SK-N-MC (cell line): ENCODE data around the gene AKAP9.
"Not testable (repeated sequence)": the region's sequence is repeated elsewhere in the genome, so short reads cannot be mapped to it uniquely, and the experiment has no call there.

Source experiments
- DNase-seq: peaks from one replicate; pipeline ENCODE4 v3.0.0-alpha.2; 2011; ENCODE audit warnings: low read depth, low spot score
- H3K27ac ChIP-seq: fragments of 200-600 bp; sonication (generic); 2 replicates; pipeline ENCODE4 v1.5.1; 2016; ENCODE audit warnings: mixed run types
- H3K36me3 ChIP-seq: fragments of 200-600 bp; sonication (generic); 2 replicates; pipeline ENCODE4 v1.6.1; 2017; ENCODE audit warnings: antibody characterized with exemption, low read length, mixed read lengths; ENCODE audit not compliant: insufficient read depth
- H3K4me3 ChIP-seq: fragments of 200-600 bp; sonication (generic); 2 replicates; pipeline ENCODE4 v1.5.1; 2016
- H3K9ac ChIP-seq: fragments of 200-600 bp; sonication (generic); 2 replicates; pipeline ENCODE4 v1.8.0; 2017; ENCODE audit warnings: mixed run types, mixed read lengths; ENCODE audit not compliant: insufficient read length
- H3K9me3 ChIP-seq: fragments of 200-600 bp; sonication (generic); 2 replicates; pipeline ENCODE4 v1.6.1; 2017; ENCODE audit warnings: low read depth, mild to moderate bottlenecking, antibody characterized with exemption, low read length, moderate library complexity, mixed read lengths
- EZH2 ChIP-seq: fragments of 200-600 bp; sonication (generic); IDR thresholded peaks from one replicate; pipeline ENCODE4 v1.6.1; 2017; ENCODE audit warnings: antibody characterized with exemption
- FOXP2 ChIP-seq: optimal IDR thresholded peaks from 2 replicates; pipeline ENCODE3; 2011; ENCODE audit warnings: mild to moderate bottlenecking, moderate library complexity; ENCODE audit not compliant: insufficient read depth; ENCODE audit errors: extremely low read length, control extremely low read depth
- POLR2AphosphoS5 ChIP-seq: IDR thresholded peaks from 2 replicates; pipeline ENCODE4 v1.6.1; 2012; ENCODE audit warnings: mild to moderate bottlenecking, low read depth, low read length, borderline replicate concordance

AKAP9 gene

DNA sequence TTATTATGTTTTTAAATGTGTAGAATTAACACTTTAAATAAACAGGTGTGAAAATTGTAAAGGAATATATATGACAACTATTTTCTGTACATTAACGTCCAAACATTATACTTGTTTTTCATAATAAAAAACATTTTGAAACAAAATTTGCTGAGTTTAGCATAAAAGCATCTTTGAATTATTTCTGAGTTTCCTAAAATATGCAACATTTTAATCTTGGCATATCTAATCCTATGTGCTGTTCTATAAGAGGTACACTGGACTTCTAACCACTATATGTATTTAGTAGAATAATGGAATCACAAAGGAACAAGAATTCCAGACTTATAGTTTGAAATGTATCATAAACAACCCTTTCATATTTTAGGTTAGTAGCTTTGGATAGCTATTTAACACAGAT, 16.6 kb downstream of the AKAP9 start:
- no peak overlapping the region for H3K4me3 ChIP-seq
- no peak for DNase-seq
- peaks cover 7% of the 10 kb centered on the region for H3K36me3 ChIP-seq
- H3K27ac ChIP-seq: no peak overlapping the region
- no peak overlapping the region for H3K9ac ChIP-seq
- peaks cover 10% of the 10 kb centered on the region; the same call in 1 of the 2 replicates for H3K9me3 ChIP-seq
- TF ChIP-seq FOXP2 (no peak), EZH2 (no peak), POLR2AphosphoS5 (no peak)

DNA sequence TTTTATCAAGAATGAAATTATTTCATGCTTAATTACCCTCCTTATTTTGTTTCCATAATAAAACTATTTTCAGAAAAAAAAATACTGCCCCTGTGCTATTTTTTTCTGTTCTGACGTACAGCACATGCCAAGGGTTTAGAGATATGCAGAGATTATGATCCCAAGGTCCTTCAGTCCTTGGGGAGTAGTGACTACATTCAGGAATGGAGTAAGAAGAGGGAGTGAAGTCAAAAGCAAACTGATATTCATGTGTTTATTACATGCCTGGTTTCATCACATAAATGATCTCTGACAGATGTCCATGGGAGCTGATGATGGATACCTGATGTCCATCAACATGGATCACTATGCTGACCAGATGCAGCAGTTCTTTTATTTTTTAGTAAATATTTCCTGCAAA, 17.2 kb downstream of the AKAP9 start:
- Histone ChIP-seq H3K4me3 (no peak overlapping the region), H3K27ac (no peak overlapping the region), H3K9ac (no peak overlapping the region), H3K9me3 (peaks cover 10% of the 10 kb centered on the region; the same call in 1 of the 2 replicates), H3K36me3 (peaks cover 5% of the 10 kb centered on the region)
- TF ChIP-seq FOXP2 (no peak), EZH2 (no peak), POLR2AphosphoS5 (no peak)
- DNase-seq: no peak

DNA sequence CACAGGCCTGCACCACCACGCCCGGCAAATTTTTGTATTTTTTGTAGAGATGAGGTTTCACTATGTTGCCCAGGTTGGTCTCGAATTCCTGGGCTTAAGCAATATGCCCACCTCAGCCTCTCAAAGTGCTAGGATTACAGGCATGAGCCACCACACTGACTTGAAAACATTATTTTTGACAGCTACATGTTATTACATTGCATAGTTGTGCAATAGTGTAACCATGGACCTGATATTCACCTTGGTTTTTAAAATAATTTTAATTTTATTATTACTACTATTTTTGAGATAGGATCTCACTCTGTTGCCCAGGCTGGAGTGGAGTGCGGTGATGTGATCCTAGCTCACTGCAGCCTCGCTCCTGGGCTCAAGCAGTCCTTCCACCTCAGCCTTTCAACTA, 18.4 kb downstream of the AKAP9 start:
- Histone ChIP-seq H3K9ac (no peak overlapping the region), H3K4me3 (no peak overlapping the region), H3K27ac (no peak overlapping the region), H3K9me3 (peaks cover 10% of the 10 kb centered on the region; the same call in 1 of the 2 replicates), H3K36me3 (peaks cover 5% of the 10 kb centered on the region)
- no peak for TF ChIP-seq EZH2
- no peak for TF ChIP-seq POLR2AphosphoS5
- TF ChIP-seq FOXP2: no peak
- DNase-seq: no peak

DNA sequence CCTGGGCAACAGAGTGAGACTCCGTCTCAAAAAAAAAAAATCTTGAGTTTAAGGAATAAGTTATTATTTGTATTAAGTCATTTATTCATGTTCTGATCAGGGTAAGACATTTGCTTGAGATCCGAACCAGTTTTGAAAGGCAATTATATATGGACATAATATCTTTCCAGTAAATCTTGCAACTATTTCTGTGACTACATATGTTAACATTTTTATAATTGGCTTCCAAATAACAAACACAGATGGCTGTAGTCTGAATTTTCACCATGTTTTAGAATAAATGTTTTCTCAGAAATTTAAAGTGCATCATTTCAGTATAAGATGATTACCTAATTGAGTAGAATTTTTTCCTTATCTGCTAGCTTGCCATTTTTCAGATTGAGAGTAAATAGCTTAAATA, 21.2 kb downstream of the AKAP9 start:
- no peak for TF ChIP-seq POLR2AphosphoS5
- no peak for TF ChIP-seq FOXP2
- TF ChIP-seq EZH2: no peak
- H3K36me3 ChIP-seq: 0 out of 2 replicates have a peak, but pooled peaks cover 4% of the 10 kb centered on the region
- no peak overlapping the region for H3K4me3 ChIP-seq
- no peak for DNase-seq
- H3K9me3 ChIP-seq: peaks cover 7% of the 10 kb centered on the region; the same call in 1 of the 2 replicates
- no peak overlapping the region for H3K27ac ChIP-seq
- H3K9ac ChIP-seq: no peak overlapping the region

DNA sequence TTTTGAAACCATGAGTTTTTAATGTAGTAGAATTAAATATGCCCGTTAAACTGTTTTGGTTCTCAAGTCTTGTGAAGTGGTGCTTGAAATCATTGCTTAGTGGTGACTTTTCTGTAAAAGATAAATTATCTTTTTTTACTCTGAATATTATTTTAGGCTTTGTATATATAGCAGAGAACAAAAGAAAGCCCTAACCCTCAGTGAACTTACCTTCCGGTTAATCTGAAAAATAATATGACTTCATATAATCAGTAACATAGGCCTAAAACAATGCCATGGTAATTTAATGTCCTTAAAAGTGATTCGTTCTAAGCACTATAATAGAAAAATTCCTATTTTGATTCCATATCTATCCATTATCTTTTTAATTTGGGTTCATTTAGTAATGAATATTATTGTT, 21.8 kb downstream of the AKAP9 start:
- Histone ChIP-seq H3K36me3 (0 out of 2 replicates have a peak, but pooled peaks cover 4% of the 10 kb centered on the region), H3K9ac (no peak overlapping the region), H3K9me3 (peaks cover 2% of the 10 kb centered on the region; the same call in 1 of the 2 replicates), H3K4me3 (no peak overlapping the region), H3K27ac (no peak overlapping the region)
- TF ChIP-seq FOXP2: no peak
- TF ChIP-seq POLR2AphosphoS5: no peak
- no peak for TF ChIP-seq EZH2
- no peak for DNase-seq

DNA sequence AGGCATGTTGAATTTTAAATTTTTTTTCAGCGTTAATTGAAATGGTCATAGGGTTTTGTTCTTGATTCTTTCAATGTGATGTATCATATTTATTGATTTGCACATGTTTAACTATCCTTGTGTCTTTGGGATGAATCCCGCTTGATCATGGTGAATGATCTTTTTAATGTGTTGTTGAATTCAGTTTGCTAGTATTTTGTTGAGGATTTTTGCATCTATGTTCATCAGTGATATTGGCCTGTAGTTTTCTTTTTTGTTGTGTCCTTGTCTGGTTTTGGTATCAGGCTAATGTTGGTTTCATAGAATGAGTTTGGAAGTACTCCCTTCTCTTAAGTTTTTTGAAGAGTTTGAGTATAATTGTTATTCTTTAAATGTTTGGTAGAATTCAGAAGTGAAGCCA, 26.9 kb downstream of the AKAP9 start:
- H3K9ac ChIP-seq, H3K36me3 ChIP-seq, H3K27ac ChIP-seq, H3K4me3 ChIP-seq, H3K9me3 ChIP-seq, DNase-seq: not testable (repeated sequence)

DNA sequence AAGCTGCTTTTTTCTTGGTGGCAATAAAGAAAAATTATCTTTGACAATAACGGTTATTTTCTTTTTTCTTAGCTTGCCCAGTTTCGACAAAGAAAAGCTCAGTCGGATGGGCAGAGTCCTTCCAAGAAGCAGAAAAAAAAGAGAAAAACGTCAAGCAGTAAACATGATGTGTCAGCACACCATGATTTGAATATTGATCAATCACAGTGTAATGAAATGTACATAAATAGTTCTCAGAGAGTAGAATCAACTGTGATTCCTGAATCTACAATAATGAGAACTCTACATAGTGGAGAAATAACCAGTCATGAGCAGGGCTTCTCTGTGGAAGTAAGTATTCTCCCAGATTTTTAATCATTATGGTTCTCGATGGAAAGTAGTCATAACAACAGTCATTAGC, 33.0 kb downstream of the AKAP9 start:
- H3K9ac ChIP-seq: no peak overlapping the region
- no peak for DNase-seq
- TF ChIP-seq EZH2 (no peak), FOXP2 (no peak), POLR2AphosphoS5 (no peak)
- H3K4me3 ChIP-seq: no peak overlapping the region
- H3K9me3 ChIP-seq: no peaks in the 10 kb centered on the region
- no peak overlapping the region for H3K27ac ChIP-seq
- H3K36me3 ChIP-seq: peaks cover 8% of the 10 kb centered on the region

DNA sequence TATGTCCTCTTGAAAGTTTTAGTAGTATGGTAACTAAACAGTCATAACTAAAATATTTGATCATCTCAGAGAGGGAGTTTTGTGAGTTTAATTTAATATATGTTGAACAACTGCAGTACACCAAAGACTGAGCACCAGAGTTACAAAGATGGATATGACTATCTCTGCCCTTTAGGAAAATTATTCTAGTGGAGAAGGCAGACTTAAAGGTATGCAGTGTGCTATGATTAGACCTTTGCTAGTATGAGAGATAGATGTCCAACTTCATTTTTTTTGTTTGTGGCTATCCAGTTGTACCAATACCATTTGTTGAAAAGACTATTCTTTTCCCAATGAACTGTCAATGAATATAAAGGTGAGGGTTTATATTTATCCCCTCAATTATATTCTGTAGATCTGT, 33.4 kb downstream of the AKAP9 start:
- TF ChIP-seq EZH2 (no peak), FOXP2 (no peak), POLR2AphosphoS5 (no peak)
- no peak for DNase-seq
- Histone ChIP-seq H3K9ac (no peak overlapping the region), H3K9me3 (no peaks in the 10 kb centered on the region), H3K4me3 (no peak overlapping the region), H3K27ac (no peak overlapping the region), H3K36me3 (peaks cover 10% of the 10 kb centered on the region)

DNA sequence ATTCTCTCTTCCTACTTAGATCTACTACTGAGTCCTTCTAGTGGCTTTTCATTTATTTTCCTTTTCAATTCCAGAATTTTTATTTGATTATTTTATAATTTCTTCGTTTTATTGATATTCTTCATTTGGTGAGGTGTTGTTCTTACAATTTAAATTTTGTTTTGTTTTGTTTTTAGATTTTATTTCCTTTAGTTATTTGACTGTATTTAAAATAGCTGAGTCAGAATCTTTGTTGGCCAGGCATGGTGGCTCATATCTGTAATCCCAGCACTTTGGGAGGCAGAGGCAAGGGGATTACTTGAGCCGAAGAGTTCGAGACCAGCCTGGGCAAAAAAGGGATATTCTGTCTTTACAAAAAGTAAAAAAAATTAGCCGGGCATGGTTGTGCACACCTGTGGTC, 36.1 kb downstream of the AKAP9 start:
- H3K27ac ChIP-seq: no peak overlapping the region
- H3K9ac ChIP-seq: no peak overlapping the region
- no peak for DNase-seq
- no peak overlapping the region for H3K4me3 ChIP-seq
- peaks cover 24% of the 10 kb centered on the region for H3K36me3 ChIP-seq
- H3K9me3 ChIP-seq: no peaks in the 10 kb centered on the region
- TF ChIP-seq EZH2 (no peak), POLR2AphosphoS5 (no peak), FOXP2 (no peak)

DNA sequence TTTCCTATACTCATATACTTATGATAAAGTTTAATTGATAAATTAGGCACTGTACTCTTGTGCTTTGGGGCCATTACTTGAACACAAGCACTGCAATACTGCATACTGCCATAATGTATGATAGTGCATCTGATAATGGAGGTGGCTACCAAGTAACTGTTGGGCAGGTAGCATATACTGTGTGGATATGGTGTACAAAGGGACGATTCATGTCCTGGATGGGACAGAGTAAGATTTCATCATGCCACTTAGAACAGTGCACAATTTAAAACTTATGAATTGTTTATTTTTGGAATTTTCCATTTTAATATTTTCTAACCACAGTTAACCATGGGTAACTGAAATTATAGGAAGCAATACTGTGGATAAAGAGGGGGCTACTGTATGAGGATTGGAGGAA, 38.9 kb downstream of the AKAP9 start:
- Histone ChIP-seq H3K27ac (no peak overlapping the region), H3K4me3 (no peak overlapping the region), H3K9me3 (no peaks in the 10 kb centered on the region), H3K9ac (no peak overlapping the region), H3K36me3 (peaks cover 25% of the 10 kb centered on the region)
- TF ChIP-seq FOXP2 (no peak), EZH2 (no peak), POLR2AphosphoS5 (no peak)
- DNase-seq: no peak

DNA sequence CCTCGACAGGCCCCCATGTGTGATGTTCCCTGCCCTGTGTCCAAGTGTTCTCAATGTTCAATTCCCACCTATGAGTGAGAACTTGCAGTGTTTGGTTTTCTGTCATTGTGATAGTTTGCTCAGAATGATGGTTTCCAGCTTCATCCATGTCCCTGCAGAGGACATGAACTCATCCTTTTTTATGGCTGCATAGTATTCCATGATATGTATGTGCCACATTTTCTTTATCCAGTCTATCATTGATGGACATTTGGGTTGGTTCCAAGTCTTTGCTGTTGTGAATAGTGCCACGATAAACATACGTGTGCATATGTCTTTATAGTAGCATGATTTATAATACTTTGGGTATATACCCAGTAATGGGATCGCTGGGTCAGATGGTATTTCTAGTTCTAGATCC, 41.7 kb downstream of the AKAP9 start:
- not testable (repeated sequence) for H3K4me3 ChIP-seq, H3K9ac ChIP-seq, DNase-seq, H3K9me3 ChIP-seq, H3K27ac ChIP-seq
- H3K36me3 ChIP-seq: peaks cover 20% of the 10 kb centered on the region
